PC-9 (cell line): ENCODE data around the gene PACRG.

Source experiments
- CTCF ChIP-seq: fragments of 200-600 bp; sonication (generic); conservative IDR thresholded peaks from 2 replicates; pipeline ENCODE4 v1.6.1; 2017; ENCODE audit warnings: mixed run types, antibody characterized with exemption, mild to moderate bottlenecking, moderate library complexity
- EZH2 ChIP-seq: fragments of 200-600 bp; sonication (generic); IDR thresholded peaks from 2 replicates; pipeline ENCODE4 v1.8.0; 2017; ENCODE audit warnings: antibody characterized with exemption, low read depth

GRCh38 chr6:163078712-163079111 lies 350.9 kb downstream of the PACRG start:
- no peak for TF ChIP-seq CTCF
- TF ChIP-seq EZH2 = no peak
